K562 (cell line): ENCODE measurements around the gene CHD5. TPM values are rescaled to one million over a fixed set of nuclear protein-coding genes. Genes with fewer than 3 reads are reported as not detected.
A peak's percentile ranks its signal among the peaks of the same experiment; 100 is the strongest.

Source experiments
- ARNT ChIP-seq, 2 experiments: fragments of 450-650 bp; IDR thresholded peaks; 2 replicates each; pipeline ENCODE4 v1.6.1; 2016; ENCODE audit warnings: mild to moderate bottlenecking in 1 of 2
- CBFB ChIP-seq: sonication (generic); formaldehyde crosslinking; IDR thresholded peaks from 2 replicates; pipeline ENCODE4 v1.4.0; 2020; ENCODE audit warnings: mild to moderate bottlenecking, missing genetic modification reagents
- CHCHD3 ChIP-seq: fragments of 250-450 bp; sonication (Bioruptor Pico); IDR thresholded peaks from 2 replicates; pipeline ENCODE4 v2.1.2; 2022; ENCODE audit warnings: mild to moderate bottlenecking
- CXXC5 ChIP-seq: fragments of 250-450 bp; sonication (Bioruptor Pico); IDR thresholded peaks from 2 replicates; pipeline ENCODE4 v1.8.0; 2022; ENCODE audit warnings: inconsistent platforms, mild to moderate bottlenecking, moderate library complexity
- EP400 ChIP-seq: fragments of 450-650 bp; IDR thresholded peaks from 2 replicates; pipeline ENCODE4 v1.6.1; 2017; ENCODE audit warnings: antibody characterized with exemption, mild to moderate bottlenecking, moderate library complexity
- ESRRA ChIP-seq: fragments of 450-650 bp; IDR thresholded peaks from 2 replicates; pipeline ENCODE4 v1.6.1; 2014; ENCODE audit warnings: low read depth, mild to moderate bottlenecking, moderate library complexity, borderline replicate concordance
- L3MBTL2 ChIP-seq: fragments of 450-650 bp; IDR thresholded peaks from 2 replicates; pipeline ENCODE4 v1.6.1; 2016; ENCODE audit warnings: mild to moderate bottlenecking, moderate library complexity
- LARP7 ChIP-seq: fragments of 450-650 bp; IDR thresholded peaks from 2 replicates; pipeline ENCODE4 v1.6.1; 2016
- NCOA6 ChIP-seq: fragments of 450-650 bp; IDR thresholded peaks from 2 replicates; pipeline ENCODE4 v1.6.1; 2017; ENCODE audit warnings: mild to moderate bottlenecking
- RBM25 ChIP-seq: fragments of 200-400 bp; formaldehyde crosslinking; IDR thresholded peaks from 2 replicates; pipeline ENCODE4 v1.6.1; 2018; ENCODE audit warnings: low read length, low read depth, moderate library complexity; ENCODE audit not compliant: severe bottlenecking
- TEAD1 ChIP-seq, 2 experiments: fragments of 450-650 bp in 1 of 2; sonication (generic) in 1 of 2; formaldehyde crosslinking; IDR thresholded peaks; 2 replicates each; pipeline versions ENCODE4 v1.4.0 to v1.8.0; 2020 to 2022; ENCODE audit warnings: mild to moderate bottlenecking in 2 of 2, missing genetic modification reagents in 1 of 2
- ZBTB1 ChIP-seq: sonication (generic); formaldehyde crosslinking; IDR thresholded peaks from 2 replicates; pipeline ENCODE4 v1.8.1; 2023; ENCODE audit warnings: missing genetic modification reagents, low read depth, mild to moderate bottlenecking, borderline replicate concordance
- ZNF57 ChIP-seq: fragments of 450-650 bp; formaldehyde crosslinking; IDR thresholded peaks from 2 replicates; pipeline ENCODE4 v1.4.0; 2020; ENCODE audit warnings: mild to moderate bottlenecking, moderate library complexity
- ZNF778 ChIP-seq: fragments of 450-650 bp; formaldehyde crosslinking; IDR thresholded peaks from 2 replicates; pipeline ENCODE4 v1.4.0; 2020; ENCODE audit warnings: mild to moderate bottlenecking, moderate library complexity
- polyA plus RNA-seq, 8 experiments: library from polyadenylated mRNA; depleted of rRNA in 4 of 8; stranded (reverse) in 5 of 8; unstranded in 3 of 8; fragments of >200 nt; fragmentation: Nextera tagmentation in 2 of 8; fragmentation: Illumina TruSeq in 1 of 8; extraction: Ambion mirVana in 2 of 8; extraction: Trizol in 1 of 8; gene quantifications; 2 replicates each; pipeline versions ENCODE4 v1.2.1 to v1.2.3, GENCODE V29; 2011 to 2014; ENCODE audit warnings: inconsistent platforms in 1 of 8, missing spikeins in 1 of 8
- total RNA-seq, 7 experiments: library from RNA; depleted of rRNA in 6 of 7; stranded (reverse); fragments of >200 nt in 6 of 7; fragmentation: Illumina TruSeq in 2 of 7; extraction: Trizol in 2 of 7; gene quantifications; 2 replicates each; pipeline versions ENCODE4 v1.2.1 to v1.2.3, GENCODE V29; 2011 to 2021; ENCODE audit warnings: low replicate concordance in 1 of 7
- TF ChIP-seq, protein P1 (sequence below): sonication (generic); formaldehyde crosslinking; IDR thresholded peaks from 2 replicates; pipeline ENCODE4 v1.8.0; 2023; ENCODE audit warnings: mild to moderate bottlenecking, missing genetic modification reagents
- TF ChIP-seq, protein P2 (sequence below): fragments of 450-650 bp; formaldehyde crosslinking; IDR thresholded peaks from 2 replicates; pipeline ENCODE4 v1.4.0; 2020; ENCODE audit warnings: mild to moderate bottlenecking, moderate library complexity
- TF ChIP-seq, protein P3 (sequence below): sonication (generic); formaldehyde crosslinking; IDR thresholded peaks from 2 replicates; pipeline ENCODE4 v1.4.0; 2020; ENCODE audit warnings: mild to moderate bottlenecking, missing genetic modification reagents
- TF ChIP-seq, protein P4 (sequence below): sonication (generic); formaldehyde crosslinking; IDR thresholded peaks from 2 replicates; pipeline ENCODE4 v1.5.0; 2020; ENCODE audit warnings: missing genetic modification reagents
- TF ChIP-seq, protein P5 (sequence below): sonication (generic); formaldehyde crosslinking; IDR thresholded peaks from 2 replicates; pipeline ENCODE4 v1.8.0; 2022; ENCODE audit warnings: mild to moderate bottlenecking, missing genetic modification reagents
- TF ChIP-seq, protein P6 (sequence below): sonication (generic); formaldehyde crosslinking; IDR thresholded peaks from 2 replicates; pipeline ENCODE4 v1.8.0; 2022; ENCODE audit warnings: missing genetic modification reagents, mild to moderate bottlenecking, moderate library complexity, borderline replicate concordance

The CHD5 gene
- total and polyA plus RNA-seq, 9 of the 15 experiments (the other 6 are each of a cell fraction or from before 2014, with no cell fraction given), result 0.03 to 0.52 (median 0.11) TPM; not detected in 2

DNA sequence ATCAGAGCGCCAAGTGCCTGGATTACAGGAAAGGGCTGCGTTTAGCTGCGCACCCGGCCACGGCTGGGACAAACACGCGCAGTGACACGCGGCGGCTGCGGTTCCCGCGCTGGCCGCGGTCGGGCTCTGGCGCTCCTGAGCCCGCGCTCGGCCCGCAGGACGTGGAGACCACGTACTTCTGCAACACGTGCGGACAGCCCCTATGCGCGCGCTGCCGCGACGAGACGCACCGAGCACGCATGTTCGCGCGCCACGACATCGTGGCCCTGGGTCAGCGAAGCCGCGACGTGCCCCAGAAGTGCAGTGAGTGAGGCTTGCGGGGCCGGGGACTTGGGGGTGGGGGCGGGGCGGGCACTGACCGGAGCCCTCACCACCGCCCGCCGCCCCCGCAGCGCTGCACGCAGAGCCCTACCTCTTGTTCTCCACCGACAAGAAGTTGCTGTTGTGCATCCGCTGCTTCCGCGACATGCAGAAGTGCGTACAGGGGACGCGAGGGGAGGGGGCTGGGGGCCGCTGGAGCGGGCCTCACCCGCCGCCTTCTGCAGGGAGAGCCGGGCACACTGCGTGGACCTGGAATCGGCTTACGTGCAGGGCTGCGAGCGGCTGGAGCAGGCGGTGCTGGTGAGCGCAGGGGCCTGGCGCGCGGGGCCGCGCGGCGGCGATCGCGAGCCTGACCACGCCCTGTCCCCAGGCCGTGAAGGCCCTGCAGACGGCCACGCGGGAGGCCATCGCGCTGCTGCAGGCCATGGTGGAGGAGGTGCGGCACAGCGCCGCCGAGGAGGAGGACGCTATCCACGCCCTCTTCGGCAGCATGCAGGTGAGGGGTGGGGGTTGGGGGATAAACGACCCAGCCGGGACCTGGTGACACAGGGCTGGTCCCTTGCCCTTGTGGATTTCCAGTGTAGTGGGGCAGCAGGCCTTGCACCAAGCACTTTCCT lies 28.9 kb upstream of the CHD5 start (continued):
- TF ChIP-seq, protein P1, sequence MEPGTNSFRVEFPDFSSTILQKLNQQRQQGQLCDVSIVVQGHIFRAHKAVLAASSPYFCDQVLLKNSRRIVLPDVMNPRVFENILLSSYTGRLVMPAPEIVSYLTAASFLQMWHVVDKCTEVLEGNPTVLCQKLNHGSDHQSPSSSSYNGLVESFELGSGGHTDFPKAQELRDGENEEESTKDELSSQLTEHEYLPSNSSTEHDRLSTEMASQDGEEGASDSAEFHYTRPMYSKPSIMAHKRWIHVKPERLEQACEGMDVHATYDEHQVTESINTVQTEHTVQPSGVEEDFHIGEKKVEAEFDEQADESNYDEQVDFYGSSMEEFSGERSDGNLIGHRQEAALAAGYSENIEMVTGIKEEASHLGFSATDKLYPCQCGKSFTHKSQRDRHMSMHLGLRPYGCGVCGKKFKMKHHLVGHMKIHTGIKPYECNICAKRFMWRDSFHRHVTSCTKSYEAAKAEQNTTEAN (CRISPR knock-in tag), result peak; percentile 88
- TF ChIP-seq ZNF778 (CRISPR knock-in tag), result no peak
- TF ChIP-seq ZBTB1 (CRISPR knock-in tag), result peak; percentile 19; the same call in 1 of the 2 replicates
- peak; percentile 95 for TF ChIP-seq CXXC5 (CRISPR knock-in tag)
- TF ChIP-seq EP400, result peak; percentile 73; the same call in 1 of the 2 replicates
- TF ChIP-seq, protein P2, sequence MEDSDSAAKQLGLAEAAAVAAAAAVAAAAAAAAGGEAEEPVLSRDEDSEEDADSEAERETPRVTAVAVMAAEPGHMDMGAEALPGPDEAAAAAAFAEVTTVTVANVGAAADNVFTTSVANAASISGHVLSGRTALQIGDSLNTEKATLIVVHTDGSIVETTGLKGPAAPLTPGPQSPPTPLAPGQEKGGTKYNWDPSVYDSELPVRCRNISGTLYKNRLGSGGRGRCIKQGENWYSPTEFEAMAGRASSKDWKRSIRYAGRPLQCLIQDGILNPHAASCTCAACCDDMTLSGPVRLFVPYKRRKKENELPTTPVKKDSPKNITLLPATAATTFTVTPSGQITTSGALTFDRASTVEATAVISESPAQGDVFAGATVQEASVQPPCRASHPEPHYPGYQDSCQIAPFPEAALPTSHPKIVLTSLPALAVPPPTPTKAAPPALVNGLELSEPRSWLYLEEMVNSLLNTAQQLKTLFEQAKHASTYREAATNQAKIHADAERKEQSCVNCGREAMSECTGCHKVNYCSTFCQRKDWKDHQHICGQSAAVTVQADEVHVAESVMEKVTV (CRISPR knock-in tag), result no peak
- TF ChIP-seq RBM25, result no peak
- no peak for TF ChIP-seq NCOA6
- TF ChIP-seq ESRRA, result peak; percentile 35; the same call in 1 of the 2 replicates
- TF ChIP-seq L3MBTL2, result peak; percentile 79
- no peak for TF ChIP-seq CHCHD3
- no peak for TF ChIP-seq LARP7
- TF ChIP-seq, protein P3, sequence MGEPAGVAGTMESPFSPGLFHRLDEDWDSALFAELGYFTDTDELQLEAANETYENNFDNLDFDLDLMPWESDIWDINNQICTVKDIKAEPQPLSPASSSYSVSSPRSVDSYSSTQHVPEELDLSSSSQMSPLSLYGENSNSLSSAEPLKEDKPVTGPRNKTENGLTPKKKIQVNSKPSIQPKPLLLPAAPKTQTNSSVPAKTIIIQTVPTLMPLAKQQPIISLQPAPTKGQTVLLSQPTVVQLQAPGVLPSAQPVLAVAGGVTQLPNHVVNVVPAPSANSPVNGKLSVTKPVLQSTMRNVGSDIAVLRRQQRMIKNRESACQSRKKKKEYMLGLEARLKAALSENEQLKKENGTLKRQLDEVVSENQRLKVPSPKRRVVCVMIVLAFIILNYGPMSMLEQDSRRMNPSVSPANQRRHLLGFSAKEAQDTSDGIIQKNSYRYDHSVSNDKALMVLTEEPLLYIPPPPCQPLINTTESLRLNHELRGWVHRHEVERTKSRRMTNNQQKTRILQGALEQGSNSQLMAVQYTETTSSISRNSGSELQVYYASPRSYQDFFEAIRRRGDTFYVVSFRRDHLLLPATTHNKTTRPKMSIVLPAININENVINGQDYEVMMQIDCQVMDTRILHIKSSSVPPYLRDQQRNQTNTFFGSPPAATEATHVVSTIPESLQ, result 0 out of 2 replicates have a peak, but pooled peaks have one; percentile 33
- TF ChIP-seq ARNT (IDR thresholded peaks at IDR 0.05), result no peak
- TF ChIP-seq, protein P4, sequence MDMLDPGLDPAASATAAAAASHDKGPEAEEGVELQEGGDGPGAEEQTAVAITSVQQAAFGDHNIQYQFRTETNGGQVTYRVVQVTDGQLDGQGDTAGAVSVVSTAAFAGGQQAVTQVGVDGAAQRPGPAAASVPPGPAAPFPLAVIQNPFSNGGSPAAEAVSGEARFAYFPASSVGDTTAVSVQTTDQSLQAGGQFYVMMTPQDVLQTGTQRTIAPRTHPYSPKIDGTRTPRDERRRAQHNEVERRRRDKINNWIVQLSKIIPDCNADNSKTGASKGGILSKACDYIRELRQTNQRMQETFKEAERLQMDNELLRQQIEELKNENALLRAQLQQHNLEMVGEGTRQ, result peak; percentile 44; the same call in 1 of the 2 replicates
- TF ChIP-seq CBFB (CRISPR knock-in tag), result peak; percentile 47; the same call in 1 of the 2 replicates
- TF ChIP-seq, protein P5, sequence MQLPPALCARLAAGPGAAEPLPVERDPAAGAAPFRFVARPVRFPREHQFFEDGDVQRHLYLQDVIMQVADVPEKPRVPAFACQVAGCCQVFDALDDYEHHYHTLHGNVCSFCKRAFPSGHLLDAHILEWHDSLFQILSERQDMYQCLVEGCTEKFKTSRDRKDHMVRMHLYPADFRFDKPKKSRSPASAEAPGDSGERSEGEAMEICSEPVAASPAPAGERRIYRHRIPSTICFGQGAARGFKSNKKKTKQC (CRISPR knock-in tag), result peak; percentile 77; the same call in 1 of the 2 replicates
- peak in 1 of 2 experiments; percentile 45; a peak in 1 of 4 replicates for TF ChIP-seq TEAD1 (CRISPR knock-in tag; IDR thresholded peaks at IDR 0.05)
- no peak for TF ChIP-seq ZNF57 (CRISPR knock-in tag)
- TF ChIP-seq, protein P6, sequence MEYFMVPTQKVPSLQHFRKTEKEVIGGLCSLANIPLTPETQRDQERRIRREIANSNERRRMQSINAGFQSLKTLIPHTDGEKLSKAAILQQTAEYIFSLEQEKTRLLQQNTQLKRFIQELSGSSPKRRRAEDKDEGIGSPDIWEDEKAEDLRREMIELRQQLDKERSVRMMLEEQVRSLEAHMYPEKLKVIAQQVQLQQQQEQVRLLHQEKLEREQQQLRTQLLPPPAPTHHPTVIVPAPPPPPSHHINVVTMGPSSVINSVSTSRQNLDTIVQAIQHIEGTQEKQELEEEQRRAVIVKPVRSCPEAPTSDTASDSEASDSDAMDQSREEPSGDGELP, result peak; percentile 41; the same call in 1 of the 2 replicates
